GM18502 (cell line): ENCODE measurements around the gene RBM45.

ENCODE experiments used
- ATAC-seq: cut with Tn5 transposase; IDR thresholded peaks from one replicate; pipeline ENCODE4 v1.9.1; 2021; ENCODE audit warnings: mild to moderate bottlenecking; ENCODE audit not compliant: unreplicated experiment, poor library complexity

Gene RBM45

GRCh38 chr2:178155524-178155923, 43.3 kb downstream of the RBM45 start:
- ATAC-seq: no peak

- ATAC-seq: no peak
Measured at GRCh38 chr2:178157574-178157973, 45.3 kb downstream of the RBM45 start.

GRCh38 chr2:178159966-178160365, 47.7 kb downstream of the RBM45 start:
- ATAC-seq: no peak

GRCh38 chr2:178160601-178161000, 48.4 kb downstream of the RBM45 start:
- ATAC-seq: no peak

- ATAC-seq: no peak
Measured at GRCh38 chr2:178163395-178163794, 51.2 kb downstream of the RBM45 start.

- no peak for ATAC-seq
Measured at GRCh38 chr2:178163911-178164310, 51.7 kb downstream of the RBM45 start.

GRCh38 chr2:178173657-178174056, 61.4 kb downstream of the RBM45 start:
- no peak for ATAC-seq

GRCh38 chr2:178177066-178177679, 64.9 kb downstream of the RBM45 start:
- ATAC-seq: no peak
